HuH-7.5 (cell line): ENCODE results near the gene MYO5C.

Source experiments
- DNase-seq: peaks from one replicate; pipeline ENCODE4 v3.0.0; 2011; ENCODE audit warnings: low spot score

MYO5C gene

DNA sequence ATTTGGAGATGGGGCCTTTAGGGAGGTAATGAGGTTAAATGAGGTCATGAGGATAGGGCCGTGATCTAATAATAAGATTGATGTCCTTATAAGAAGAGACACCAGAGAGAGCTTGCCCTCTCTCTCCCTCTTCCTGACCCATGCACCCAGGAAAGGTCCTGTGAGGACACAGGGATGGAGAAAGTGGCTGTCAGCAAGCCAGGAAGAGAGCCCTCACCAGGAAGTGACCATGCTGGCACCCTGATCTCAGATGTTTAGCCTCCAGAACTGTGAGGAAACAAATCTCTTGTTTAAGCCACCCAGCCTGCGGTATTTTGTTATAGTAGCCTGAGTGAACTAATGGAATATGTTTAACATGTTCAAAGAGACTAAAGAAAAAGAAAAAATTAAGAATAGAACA is 89.2 kb downstream of the MYO5C start:
- no peak for DNase-seq

DNA sequence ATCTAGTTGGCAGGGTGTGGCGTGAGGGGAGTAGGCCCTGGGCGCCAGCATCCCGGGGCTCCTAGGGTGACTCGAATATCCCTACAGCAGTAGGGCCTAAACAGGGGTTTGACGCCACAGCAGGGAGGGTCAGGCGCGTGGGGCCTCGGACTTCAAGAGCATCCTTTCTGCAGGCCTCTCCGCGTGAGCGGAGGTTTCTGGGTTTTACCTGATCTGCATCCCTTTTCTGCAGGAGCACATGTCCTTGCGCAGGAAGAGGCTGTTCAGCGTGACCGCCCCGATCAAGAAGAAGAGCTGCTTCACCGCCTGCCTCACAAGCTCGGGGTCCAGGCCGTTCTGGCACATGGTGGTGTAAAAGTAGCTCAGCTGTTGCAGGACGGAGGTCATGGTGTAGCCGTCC is 90.9 kb downstream of the MYO5C start:
- no peak for DNase-seq

GRCh38 chr15:52200831-52201365 is 94.7 kb downstream of the MYO5C start:
- DNase-seq, result no peak

DNA sequence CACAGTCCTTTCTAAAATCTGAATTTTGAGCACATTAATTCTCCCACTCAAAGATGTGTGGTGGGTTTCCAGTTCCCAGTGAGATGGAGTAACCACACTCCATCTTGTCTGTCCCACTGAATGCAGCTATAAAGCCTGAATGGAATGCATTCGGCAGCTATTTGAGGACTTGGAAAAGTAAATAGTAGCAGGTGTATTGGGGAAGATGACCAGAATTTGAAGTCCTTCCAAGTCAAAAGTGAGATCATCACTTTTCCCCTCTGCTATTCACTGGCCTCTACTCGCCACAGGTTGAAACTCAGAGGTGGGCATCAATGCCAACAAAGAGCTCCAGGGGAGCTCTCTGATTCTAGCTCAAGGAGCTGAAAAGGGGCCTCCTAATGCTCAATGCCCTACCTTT is 96.3 kb downstream of the MYO5C start:
- DNase-seq, result no peak

GRCh38 chr15:52196891-52197290 is 98.7 kb downstream of the MYO5C start:
- no peak for DNase-seq

- DNase-seq, result no peak
Observed at GRCh38 chr15:52193791-52194190, 101.8 kb downstream of the MYO5C start.

- no peak for DNase-seq
Observed at GRCh38 chr15:52193321-52193720, 102.3 kb downstream of the MYO5C start.

- DNase-seq, result no peak
Observed at GRCh38 chr15:52191207-52191606, 104.4 kb downstream of the MYO5C start, which contains the start of gene GNB5. Gene GNB5, minus strand, starts transcription at chr15:52191392. Its CDS starts 6,716 bp downstream, at chr15:52184676.

DNA sequence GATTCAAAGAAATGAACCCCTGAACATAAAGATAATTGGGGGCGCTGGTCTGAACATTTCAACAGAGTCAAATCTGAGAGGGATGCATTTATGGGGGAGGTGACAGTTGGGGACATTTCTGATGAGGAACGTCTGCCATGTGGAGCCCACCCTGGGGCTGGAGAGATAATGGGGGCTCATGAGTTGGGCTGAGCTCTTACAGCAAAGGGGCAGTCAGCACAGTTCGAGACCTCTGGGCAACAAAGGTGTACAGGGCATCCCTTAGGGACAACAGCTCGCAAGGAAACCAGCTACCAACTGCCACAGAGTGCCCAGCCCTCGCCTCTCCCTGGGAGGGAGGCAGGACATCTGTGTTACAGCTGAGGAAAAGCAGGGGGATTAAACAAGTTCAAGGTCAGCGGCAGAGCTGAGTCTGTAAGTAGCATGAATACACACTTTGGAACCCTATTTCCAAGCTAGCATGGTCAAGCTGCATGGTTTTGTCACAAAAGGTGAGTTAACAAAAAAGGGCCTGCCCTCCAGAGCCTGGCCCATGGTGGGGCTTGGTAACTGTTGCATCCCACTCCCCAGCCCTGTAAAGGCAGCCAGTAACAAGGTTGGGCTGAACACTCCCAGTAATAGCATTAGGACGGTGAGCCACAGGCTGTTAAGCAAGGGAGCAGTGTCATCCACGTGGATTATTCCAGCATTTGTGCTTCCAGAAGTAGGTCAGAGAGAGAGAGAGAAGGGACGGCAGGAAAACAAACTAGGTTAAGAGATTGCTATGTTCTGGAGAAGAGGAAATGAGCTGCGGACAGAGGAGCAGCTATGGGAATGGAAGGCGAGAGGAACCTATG is 108.7 kb downstream of the MYO5C start:
- no peak for DNase-seq

DNA sequence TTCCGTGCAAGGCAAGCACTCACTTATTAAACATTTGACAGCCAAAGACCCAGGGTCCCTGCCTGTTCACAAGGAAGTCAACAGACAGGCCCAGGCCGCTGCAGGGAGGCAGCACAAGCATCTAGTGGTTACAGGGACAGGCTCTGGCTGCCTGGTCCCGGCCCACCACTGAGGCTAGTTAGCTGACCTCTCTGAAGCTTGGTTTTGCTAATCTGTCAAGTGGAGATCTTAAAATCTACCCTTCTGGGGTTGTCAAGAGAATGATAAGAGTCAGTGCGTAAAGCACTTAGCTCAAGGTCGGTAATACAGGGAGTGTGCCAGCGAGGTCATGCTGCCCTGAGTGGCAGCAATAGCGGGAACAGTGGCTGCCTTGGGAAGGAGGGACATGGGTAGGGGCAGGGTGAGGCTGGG is 110.4 kb downstream of the MYO5C start:
- no peak for DNase-seq

GRCh38 chr15:52184721-52185120 is 110.9 kb downstream of the MYO5C start:
- no peak for DNase-seq

DNA sequence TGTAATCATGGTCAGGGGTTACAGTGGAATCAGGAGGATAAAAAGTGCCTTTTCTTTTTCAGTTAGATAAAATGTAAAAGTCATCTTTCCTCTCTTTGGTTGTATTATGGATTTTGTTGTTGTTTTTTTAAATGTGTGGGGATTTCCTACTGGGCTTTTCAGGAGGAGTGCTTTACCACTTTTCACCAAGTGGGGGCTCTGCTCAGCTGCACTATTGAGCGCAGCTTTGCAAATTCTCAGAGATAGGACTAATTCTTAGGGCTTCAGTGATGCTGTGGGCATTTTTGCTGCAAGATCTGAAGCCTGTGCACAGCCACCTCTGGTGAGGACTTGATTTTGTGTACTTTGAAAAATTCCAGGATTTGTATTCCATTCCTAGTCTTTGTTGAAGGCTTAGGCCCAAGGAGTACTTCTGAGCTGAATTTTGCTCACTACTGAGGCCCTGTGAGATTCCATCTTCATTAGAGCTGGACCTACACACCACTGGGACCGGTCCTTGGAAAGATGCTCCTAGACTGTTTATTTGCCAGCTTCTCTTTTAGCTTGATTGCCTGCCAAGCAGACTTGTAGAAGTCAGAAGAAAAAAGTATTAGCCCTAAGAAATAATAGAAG is 111.9 kb downstream of the MYO5C start:
- DNase-seq, result peak; percentile 25

GRCh38 chr15:52181938-52182780 is 113.4 kb downstream of the MYO5C start:
- DNase-seq, result no peak

DNA sequence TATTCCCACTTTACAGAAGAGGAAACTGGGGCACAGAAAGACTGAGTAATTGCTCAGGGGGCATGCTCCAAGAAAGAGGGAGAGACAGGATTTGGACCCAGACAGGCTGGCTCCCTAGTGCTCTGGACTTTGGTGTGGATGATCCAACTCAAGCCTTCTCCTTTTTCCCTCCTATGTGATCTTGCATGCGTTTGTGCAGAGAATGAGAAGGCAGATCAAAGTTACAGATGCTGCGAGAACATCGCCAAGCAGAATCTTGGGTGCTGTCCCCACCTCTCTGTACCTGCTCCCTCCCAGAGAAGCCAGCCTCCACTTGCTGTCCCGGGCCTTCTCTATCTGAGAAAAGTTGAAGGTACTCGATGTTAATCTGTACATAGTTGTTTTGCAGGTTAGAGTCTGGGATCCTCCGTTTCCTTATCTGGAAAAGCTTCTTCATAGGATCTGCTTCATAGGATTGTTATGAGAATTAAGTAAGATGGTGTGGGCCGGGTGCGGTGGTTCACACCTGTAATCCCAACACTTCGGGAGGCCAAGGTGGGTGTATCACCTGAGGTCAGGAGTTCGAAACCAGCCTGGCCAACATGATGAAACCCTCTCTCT is 114.7 kb downstream of the MYO5C start:
- no peak for DNase-seq

DNA sequence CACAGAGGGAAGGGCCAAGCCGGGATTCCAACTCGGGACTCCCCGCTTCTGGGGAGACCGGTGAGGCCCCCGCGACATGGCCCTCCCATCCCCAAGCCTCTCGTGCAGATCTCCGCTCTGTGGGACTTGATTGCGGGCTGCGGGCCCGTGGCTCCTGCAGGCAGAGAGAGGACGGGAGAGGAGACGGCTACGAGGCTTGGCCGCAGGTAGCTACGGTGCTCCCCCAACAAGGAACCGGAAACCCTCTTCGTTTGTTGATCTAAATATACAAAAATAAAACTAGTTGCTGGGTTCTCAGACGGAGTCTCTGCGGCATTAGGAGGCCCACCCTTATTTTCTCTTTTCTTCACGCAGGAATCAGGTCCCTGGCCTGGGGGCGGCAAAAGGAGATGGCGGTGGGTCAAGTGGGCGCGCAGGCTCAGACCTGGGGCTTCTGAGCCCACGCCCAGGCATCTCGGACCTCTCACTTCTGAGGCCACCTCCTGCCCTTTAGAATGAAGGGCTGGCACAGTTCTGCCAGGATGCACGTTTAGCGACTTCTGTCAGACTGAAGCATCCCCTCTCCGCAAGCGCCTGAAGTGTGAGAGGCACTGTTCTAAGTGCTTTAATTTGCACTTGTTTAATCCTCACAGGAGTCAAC is 115.3 kb downstream of the MYO5C start:
- peak; percentile 38 for DNase-seq

DNA sequence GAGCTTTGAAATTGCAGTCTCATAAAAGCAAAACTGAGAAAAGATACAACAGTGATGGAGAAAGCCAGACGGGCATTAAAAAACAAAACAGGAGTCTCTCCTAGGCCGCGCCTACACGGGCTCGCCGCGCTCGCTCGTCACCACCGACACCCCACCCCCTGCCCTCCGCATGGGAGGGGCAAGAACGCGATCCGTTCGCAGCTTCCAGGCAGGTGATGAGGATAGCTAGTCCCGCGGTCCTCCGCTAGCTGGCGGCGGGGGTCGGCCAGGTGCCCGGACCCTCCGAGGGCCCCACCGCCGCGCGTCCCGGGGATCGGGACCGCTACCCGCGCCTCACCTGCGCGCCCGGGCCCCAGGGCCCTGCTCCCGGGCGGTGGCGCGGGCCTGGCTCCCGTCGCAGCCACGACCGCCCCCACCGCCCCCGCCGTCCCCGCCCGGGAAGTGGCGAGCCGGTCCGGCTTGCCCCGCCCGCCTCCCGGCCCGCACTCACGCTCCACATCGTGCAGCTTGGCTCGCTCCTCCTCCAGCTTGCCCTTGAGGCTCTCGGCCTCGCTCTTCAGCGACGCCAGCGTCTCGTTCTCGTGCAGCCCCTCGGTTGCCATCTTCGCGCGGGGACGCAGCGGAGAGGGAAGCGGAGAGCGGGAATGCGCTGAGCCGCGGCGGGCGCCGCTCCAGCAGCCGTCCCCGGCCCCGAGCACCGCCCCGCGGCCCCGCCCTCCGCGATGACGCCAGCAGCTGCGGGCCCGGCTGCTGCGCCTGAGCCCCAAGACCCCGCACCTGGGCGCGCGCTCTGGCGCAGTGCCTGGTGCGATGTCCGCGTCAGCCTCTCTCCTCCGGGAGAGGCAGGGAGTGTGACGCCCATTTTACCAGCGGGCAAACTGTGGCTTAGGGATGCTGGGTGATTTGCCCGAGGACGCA is 116.1 kb downstream of the MYO5C start:
- peak; percentile 92 for DNase-seq

DNA sequence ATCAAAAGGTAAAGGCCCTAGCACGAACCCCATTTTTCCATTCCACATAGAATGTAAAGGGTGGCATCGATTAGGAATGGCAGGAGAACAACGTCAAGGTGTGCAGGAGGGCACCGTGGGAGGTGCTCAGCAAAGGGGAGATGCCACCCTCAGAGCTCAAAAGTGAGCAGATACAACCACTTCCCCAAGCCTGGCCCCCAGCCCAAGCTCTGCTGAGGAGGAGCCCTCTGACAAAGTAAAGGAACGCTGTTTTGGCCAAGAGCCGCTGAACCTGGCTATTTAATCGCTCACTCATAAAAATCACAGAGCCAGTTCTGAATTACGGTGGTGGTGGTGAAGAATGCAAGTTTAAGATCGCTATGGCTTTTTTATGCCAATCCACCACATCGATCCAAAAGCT is 116.8 kb downstream of the MYO5C start:
- no peak for DNase-seq

GRCh38 chr15:52172869-52173268 is 122.7 kb downstream of the MYO5C start:
- no peak for DNase-seq

GRCh38 chr15:52171807-52172206 is 123.8 kb downstream of the MYO5C start:
- no peak for DNase-seq

DNA sequence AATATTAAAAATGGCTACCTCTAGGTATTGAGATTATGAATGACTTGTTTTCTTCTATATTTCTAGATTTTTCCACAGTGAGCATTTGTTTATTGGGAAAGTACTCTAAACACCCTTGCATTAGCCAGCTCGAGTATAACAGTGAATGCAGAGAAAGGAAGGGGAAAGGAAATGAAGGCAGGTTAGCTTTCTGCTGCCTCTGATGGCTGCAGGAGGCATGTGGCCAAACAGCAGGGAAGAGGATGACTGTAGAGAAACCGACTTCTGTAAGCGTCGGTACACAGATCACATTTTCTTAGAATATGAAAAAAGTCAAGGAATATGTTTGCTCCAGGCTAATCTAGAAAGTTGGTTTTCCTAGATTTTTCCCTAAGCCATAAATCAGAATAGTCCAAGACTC is 124.2 kb downstream of the MYO5C start:
- DNase-seq, result no peak
